22Rv1 (cell line): ENCODE measurements around the gene WDR27.
"Not testable (repeated sequence)": the region's sequence is repeated elsewhere in the genome, so short reads cannot be mapped to it uniquely, and the experiment has no call there.

Experiments
- H3K27ac ChIP-seq: fragments of 450-650 bp; 2 replicates; pipeline ENCODE4 v1.5.1; 2017
- ZFX ChIP-seq: fragments of 450-650 bp; IDR thresholded peaks from 2 replicates; pipeline ENCODE4 v1.6.1; 2017; ENCODE audit warnings: antibody characterized with exemption, borderline replicate concordance
- TF ChIP-seq, protein P1 (sequence below): fragments of 450-650 bp; IDR thresholded peaks from 2 replicates; pipeline ENCODE4 v1.5.1; 2017; ENCODE audit warnings: mild to moderate bottlenecking

Gene WDR27

DNA sequence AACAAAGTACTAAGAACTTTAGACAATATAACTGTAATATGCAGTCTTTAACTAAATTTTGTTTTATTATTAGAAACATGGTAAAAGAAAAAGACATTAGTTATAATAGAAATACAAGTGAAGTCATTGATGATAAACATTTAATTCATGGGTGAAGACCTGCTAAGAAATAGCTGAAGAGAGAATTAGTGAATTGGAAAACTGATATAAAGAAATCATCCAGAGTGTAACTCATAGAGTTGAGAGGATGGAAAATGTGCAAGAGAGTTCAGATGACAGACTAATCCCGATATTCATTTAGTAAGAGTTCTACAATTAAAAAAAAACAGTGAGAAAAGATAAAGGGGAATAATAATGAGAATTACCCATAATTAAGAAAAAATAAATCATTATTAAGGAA lies 227.5 kb downstream of the WDR27 start:
- TF ChIP-seq, protein P1, sequence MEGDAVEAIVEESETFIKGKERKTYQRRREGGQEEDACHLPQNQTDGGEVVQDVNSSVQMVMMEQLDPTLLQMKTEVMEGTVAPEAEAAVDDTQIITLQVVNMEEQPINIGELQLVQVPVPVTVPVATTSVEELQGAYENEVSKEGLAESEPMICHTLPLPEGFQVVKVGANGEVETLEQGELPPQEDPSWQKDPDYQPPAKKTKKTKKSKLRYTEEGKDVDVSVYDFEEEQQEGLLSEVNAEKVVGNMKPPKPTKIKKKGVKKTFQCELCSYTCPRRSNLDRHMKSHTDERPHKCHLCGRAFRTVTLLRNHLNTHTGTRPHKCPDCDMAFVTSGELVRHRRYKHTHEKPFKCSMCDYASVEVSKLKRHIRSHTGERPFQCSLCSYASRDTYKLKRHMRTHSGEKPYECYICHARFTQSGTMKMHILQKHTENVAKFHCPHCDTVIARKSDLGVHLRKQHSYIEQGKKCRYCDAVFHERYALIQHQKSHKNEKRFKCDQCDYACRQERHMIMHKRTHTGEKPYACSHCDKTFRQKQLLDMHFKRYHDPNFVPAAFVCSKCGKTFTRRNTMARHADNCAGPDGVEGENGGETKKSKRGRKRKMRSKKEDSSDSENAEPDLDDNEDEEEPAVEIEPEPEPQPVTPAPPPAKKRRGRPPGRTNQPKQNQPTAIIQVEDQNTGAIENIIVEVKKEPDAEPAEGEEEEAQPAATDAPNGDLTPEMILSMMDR = no peak
- TF ChIP-seq ZFX = no peak
- no peak overlapping the region for H3K27ac ChIP-seq

DNA sequence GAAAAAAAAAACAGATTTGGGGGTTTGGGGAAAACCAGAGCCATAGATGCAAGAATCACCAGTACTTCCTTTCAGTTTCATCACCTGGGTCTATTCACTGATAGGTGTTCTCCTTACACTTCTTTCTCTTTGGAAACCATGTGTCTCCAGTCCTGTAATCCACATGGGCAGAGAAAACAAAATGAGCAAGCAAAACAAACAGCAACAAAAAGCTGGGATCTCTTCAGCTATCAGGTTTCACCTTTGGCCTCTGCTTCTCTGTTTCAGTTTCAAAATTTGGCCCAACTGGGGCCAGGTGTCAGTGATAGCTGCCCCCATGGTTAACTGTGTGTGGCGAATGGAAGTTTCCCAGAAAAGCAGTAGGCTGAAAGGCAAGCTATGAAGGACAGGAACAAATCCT lies 228.2 kb downstream of the WDR27 start:
- TF ChIP-seq ZFX = no peak
- TF ChIP-seq, protein P1 = no peak

DNA sequence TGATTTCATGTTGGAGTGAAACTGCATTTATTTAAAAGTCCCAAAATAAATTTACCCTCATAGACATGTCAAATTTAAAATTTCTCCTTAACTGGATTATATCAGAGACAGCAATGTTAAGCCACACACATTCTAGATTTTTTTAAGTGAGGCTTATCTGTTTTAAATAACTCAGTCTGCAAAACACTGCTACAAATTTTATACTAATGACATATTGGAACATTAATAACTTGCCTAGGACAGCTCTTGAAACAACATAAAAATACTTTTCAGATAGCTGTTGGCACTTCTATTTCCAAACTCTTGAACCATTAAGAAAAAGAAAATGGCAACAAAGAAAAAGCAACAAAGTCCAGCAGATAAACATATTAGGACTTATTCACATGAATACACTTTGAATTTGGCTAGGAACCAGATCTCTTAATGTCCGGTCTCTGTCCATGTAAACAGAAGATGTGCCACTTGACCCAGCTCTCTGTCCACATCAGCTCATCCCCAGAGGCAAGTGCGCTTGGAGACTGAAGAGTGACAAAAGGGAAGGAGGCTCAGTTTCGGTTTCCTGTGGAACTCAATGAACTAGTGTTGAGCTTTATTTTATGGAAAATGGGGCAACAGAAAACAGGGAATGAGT lies 228.9 kb downstream of the WDR27 start:
- no peak for TF ChIP-seq ZFX
- TF ChIP-seq, protein P1 = no peak
- H3K27ac ChIP-seq = no peak overlapping the region

More for the DNA sequence above, 228.2 kb downstream of the WDR27 start:
- H3K27ac ChIP-seq = no peak overlapping the region

DNA sequence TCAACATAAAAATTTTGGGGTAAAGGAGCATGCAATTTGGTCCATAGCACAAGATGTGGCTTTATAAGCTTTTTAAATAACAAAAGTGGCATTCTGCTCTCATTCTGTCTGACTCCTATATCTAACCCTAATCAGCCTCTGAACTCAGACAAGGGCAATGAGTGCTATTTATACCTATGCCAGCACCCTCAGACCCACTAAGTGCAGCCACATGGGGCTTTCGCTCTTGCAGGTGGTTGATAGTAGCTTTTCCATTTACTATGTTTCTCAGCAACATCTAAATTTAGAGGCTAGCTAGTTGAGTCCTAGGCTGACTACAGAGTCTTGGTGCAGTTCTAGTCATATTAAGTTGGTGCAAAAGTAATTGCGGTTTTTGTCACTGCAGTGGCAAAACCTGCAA lies 231.0 kb downstream of the WDR27 start:
- no peak for TF ChIP-seq ZFX
- TF ChIP-seq, protein P1 = no peak
- H3K27ac ChIP-seq = no peak overlapping the region

DNA sequence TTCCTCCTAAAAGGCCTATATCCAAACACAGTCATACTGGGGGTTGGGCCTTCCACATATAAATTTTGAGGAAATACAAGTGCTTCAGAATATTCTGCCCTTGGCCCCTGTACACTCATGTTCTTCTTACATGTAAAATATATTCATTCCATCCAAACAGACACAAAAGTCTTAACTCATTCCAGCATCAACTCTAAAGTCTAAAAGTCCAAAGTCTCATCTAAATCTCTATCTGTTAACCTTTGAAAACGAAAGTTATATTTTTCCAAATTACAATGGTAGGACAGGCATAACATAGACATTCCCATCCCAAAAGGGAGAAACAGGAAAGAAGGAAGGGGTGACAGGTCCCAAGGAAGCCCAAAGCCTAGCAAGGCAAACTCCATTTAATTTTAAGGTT lies 232.8 kb downstream of the WDR27 start:
- TF ChIP-seq ZFX = no peak
- TF ChIP-seq, protein P1 = no peak
- H3K27ac ChIP-seq = no peak overlapping the region

DNA sequence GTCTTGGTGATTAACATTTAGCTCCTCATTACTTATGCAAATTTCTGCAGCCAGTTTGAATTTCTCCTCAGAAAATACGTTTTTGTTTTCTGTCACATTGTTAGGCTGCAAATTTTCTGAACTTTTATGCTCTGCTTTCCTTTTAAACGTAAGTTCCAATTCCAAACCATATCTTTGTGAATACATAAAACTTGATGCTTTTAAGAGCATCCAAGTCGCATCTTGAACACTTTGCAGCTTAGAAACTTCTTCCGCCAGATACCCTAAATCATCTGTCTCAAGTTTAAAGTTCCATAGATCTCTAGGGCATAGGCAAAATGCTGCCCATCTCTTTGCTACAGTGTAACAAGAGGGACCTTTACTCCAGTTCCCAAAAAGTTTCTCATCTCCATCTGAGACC lies 234.1 kb downstream of the WDR27 start:
- H3K27ac ChIP-seq = not testable (repeated sequence)

DNA sequence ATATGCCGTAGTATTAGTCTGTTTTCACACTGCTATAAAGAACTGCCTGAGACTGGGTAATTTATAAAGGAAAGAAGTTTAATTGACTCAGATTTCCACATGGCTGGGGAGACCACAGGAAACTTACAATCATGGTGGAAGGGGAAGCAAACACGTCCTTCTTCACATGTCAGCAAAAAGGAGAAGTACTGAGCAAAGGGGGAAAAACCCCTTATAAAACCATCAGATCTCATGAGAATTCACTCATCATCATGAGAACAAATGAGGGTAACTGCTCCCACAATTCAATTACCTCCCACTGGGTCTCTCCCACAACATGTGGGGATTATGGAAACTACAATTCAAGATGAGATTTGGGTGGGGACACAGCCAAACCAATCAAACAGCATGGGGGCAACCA lies 235.6 kb downstream of the WDR27 start:
- H3K27ac ChIP-seq = not testable (repeated sequence)

DNA sequence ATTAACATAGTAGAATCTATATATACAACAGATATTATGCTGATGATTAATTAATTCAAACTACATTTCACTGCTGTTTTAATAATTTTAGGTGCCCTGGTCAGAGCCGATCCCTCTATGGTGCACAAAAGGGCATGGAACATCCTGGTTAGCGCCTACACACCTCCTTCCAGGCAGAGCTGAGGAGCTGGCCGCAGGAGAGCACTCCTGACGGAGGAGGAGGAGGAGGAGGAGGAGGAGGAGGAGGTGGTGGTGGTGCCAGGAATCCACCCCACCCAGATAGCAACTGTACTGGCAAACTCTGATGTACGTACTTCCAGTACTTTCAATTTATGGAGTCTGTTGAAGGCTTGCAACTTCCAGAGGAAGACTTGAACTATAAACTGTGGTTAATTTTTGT lies 244.1 kb downstream of the WDR27 start:
- TF ChIP-seq, protein P1 = no peak
- no peak for TF ChIP-seq ZFX
- no peak overlapping the region for H3K27ac ChIP-seq

DNA sequence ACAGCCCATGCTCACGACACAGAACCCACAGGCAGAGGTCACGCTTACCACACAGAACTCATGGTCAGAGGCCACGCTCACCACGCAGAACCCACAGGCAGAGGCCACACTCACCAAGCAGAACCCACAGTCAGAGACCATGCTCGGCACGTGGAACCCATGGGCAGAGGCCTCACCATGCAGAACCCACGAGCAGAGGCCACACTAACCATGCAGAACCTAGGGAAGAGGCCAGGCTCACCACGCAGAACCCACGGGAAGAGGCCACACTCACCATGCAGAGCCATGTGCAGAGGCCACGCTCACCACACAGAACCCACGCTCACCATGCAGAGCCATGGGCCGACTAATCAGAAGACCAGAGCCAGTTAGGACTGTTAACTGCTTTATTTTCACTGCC lies 245.0 kb downstream of the WDR27 start:
- H3K27ac ChIP-seq = no peak overlapping the region
- TF ChIP-seq, protein P1 = no peak
- TF ChIP-seq ZFX = no peak
